ENCODE measurements around the gene TTC28. TPM values are rescaled to one million over a fixed set of nuclear protein-coding genes. Genes with fewer than 3 reads are reported as not detected.

TTC28 gene
- total and polyA plus RNA-seq, 10 of the 15 experiments (the other 5 are each of a cell fraction or from before 2014, with no cell fraction given): 0.15 to 8.4 (median 1.4) TPM

GRCh38 chr22:28120691-28121592, 558.7 kb downstream of the TTC28 start:
- Histone ChIP-seq H3K4me3 (no peak overlapping the region), H3K9ac (ENCODE audit: control insufficient read depth, insufficient read depth, low read length) (no peak overlapping the region), H3K27ac (ENCODE audit: control insufficient read depth, insufficient read depth) (no peak overlapping the region), H3K36me3 (ENCODE audit: control insufficient read depth in 2 of 2, insufficient read depth in 2 of 2, low read length in 1 of 2) (no peaks in the 10 kb centered on the region), H2AFZ (ENCODE audit: control insufficient read depth, low read depth, low read length) (no peak overlapping the region), H3K4me2 (ENCODE audit: control insufficient read depth, insufficient read depth) (no peak overlapping the region), H3K27me3 (replicated peaks in 1 of 2; ENCODE audit: control insufficient read depth in 2 of 2, insufficient read depth in 2 of 2, low read length in 1 of 2) (peaks cover 2 to 3% of the 10 kb centered on the region in 2 experiments; a peak in 3 of 4 replicates), H4K20me1 (ENCODE audit: control insufficient read depth, insufficient read depth) (no peaks in the 10 kb centered on the region), H3K4me1 (ENCODE audit: control insufficient read depth, insufficient read depth, low read length) (no peaks in the 10 kb centered on the region), H3K79me2 (ENCODE audit: control insufficient read depth, insufficient read depth, low read length) (no peaks in the 10 kb centered on the region), H3K9me3 (replicated peaks; ENCODE audit: control insufficient read depth, insufficient read depth, low read length) (no peaks in the 10 kb centered on the region)
- 11% methylated on average over 3 of the region's 3 CpGs for WGBS (ENCODE audit: insufficient coverage, insufficient replicate concordance, low lambda C conversion rate, missing lambda C conversion rate)
- no peak for DNase-seq (ENCODE audit: low read depth, low spot score)
- ATAC-seq: no peak
- ChIA-PET POLR2A (no interaction called here), CTCF (interaction anchor here (0.7 kb wide), 1 partner anchor 8 kb away, joined by 3 read pairs; no protein-coding TSS in a partner anchor), SMC1A (ENCODE audit: uncharacterized antibody, unreplicated experiment) (no interaction called here), RAD21 (ENCODE audit: unreplicated experiment) (interaction anchor here (0.6 kb wide), 1 partner anchor 1420 kb away, joined by 3 read pairs; no protein-coding TSS in a partner anchor)
- no peak for TF ChIP-seq CTCF (IDR thresholded peaks at IDR 0.05 in 2 of 3, conservative IDR thresholded peaks at IDR 0.05 in 1 of 3; ENCODE audit: control insufficient read depth in 2 of 3, extremely low read depth in 1 of 3, insufficient read depth in 1 of 3, low read depth in 3 of 3, low read length in 3 of 3)
- TF ChIP-seq RUNX3 (IDR thresholded peaks at IDR 0.05; ENCODE audit: low read length): no peak
- TF ChIP-seq FOS (IDR thresholded peaks at IDR 0.05; ENCODE audit: borderline replicate concordance, extremely low read depth, insufficient read length): no peak
- TF ChIP-seq POU2F2 (IDR thresholded peaks at IDR 0.05; ENCODE audit: borderline replicate concordance, low read depth, low read length): no peak
- TF ChIP-seq PML (IDR thresholded peaks at IDR 0.05; ENCODE audit: low read length): no peak
- TF ChIP-seq STAT3 (IDR thresholded peaks at IDR 0.05; ENCODE audit: low read depth, low read length): no peak
- TF ChIP-seq BHLHE40 (IDR thresholded peaks at IDR 0.05; ENCODE audit: borderline replicate concordance in 1 of 2, low read depth in 2 of 2, low read length in 1 of 2): no peak
- no peak for TF ChIP-seq BCLAF1 (IDR thresholded peaks at IDR 0.05)
- TF ChIP-seq KAT2A (conservative IDR thresholded peaks at IDR 0.05; ENCODE audit: control insufficient read depth, low read depth, low read length): no peak
- no peak for TF ChIP-seq USF1 (IDR thresholded peaks at IDR 0.05; ENCODE audit: borderline replicate concordance, extremely low read length, insufficient read depth, low read depth, low read length)
- in situ Hi-C loops (cut with MboI): no loop called here
- intact Hi-C loops (cut with micrococcal nuclease; ENCODE audit: unreplicated experiment): no loop called here
- no peak for FAIRE-seq
- BruUV-seq (replicated peaks): no TSS peak

Data from GM12878 (cell line).